HEK293T (cell line): ENCODE measurements around the gene PXDN.
"Not testable (repeated sequence)": the region's sequence is repeated elsewhere in the genome, so short reads cannot be mapped to it uniquely, and the experiment has no call there.

Source experiments
- CTCF ChIA-PET: fragments of 350-600 bp; formaldehyde crosslinking; extraction: SDS; loops from one replicate; lab custom pipeline; 2021; ENCODE audit warnings: antibody characterized with exemption, inconsistent platforms; lab: Yijun Ruan, JAX
- POLR2A ChIA-PET: fragments of 350-600 bp; formaldehyde crosslinking; extraction: SDS; loops from one replicate; lab custom pipeline; 2020; ENCODE audit warnings: antibody characterized with exemption, inconsistent platforms; lab: Yijun Ruan, JAX
- DNase-seq: peaks from one replicate; pipeline ENCODE4 v3.0.0; 2012; ENCODE audit warnings: mixed read lengths; ENCODE audit errors: extremely low spot score
- ARNT ChIP-seq: fragments of 450-650 bp; IDR thresholded peaks from 2 replicates; pipeline ENCODE4 v1.6.1; 2017; ENCODE audit warnings: mild to moderate bottlenecking
- BHLHE40 ChIP-seq: fragments of 450-650 bp; IDR thresholded peaks from 2 replicates; pipeline ENCODE4 v1.6.1; 2016; ENCODE audit warnings: mild to moderate bottlenecking, moderate library complexity, borderline replicate concordance
- CTBP1 ChIP-seq: fragments of 450-650 bp; IDR thresholded peaks from 2 replicates; pipeline ENCODE4 v1.6.1; 2016; ENCODE audit warnings: borderline replicate concordance
- ELF4 ChIP-seq: fragments of 450-650 bp; IDR thresholded peaks from 2 replicates; pipeline ENCODE4 v1.6.1; 2017; ENCODE audit warnings: antibody characterized with exemption
- FOXK2 ChIP-seq: fragments of 450-650 bp; IDR thresholded peaks from 2 replicates; pipeline ENCODE4 v1.6.1; 2016; ENCODE audit warnings: mild to moderate bottlenecking
- FOXM1 ChIP-seq: fragments of 450-650 bp; IDR thresholded peaks from 2 replicates; pipeline ENCODE4 v1.6.1; 2017; ENCODE audit warnings: mild to moderate bottlenecking, borderline replicate concordance
- HDGF ChIP-seq: fragments of 450-650 bp; IDR thresholded peaks from 2 replicates; pipeline ENCODE4 v1.6.1; 2017; ENCODE audit warnings: antibody characterized with exemption, borderline replicate concordance
- L3MBTL2 ChIP-seq: fragments of 450-650 bp; conservative IDR thresholded peaks from 2 replicates; pipeline ENCODE4 v1.6.1; 2016; ENCODE audit warnings: mild to moderate bottlenecking
- LEF1 ChIP-seq: fragments of 450-650 bp; IDR thresholded peaks from 2 replicates; pipeline ENCODE4 v1.6.1; 2017; ENCODE audit warnings: mild to moderate bottlenecking, borderline replicate concordance
- NFRKB ChIP-seq: fragments of 450-650 bp; IDR thresholded peaks from 2 replicates; pipeline ENCODE4 v1.6.1; 2016; ENCODE audit warnings: mild to moderate bottlenecking, moderate library complexity
- PKNOX1 ChIP-seq: fragments of 450-650 bp; IDR thresholded peaks from 2 replicates; pipeline ENCODE4 v1.6.1; 2016
- SP1 ChIP-seq: fragments of 450-650 bp; IDR thresholded peaks from 2 replicates; pipeline ENCODE4 v1.6.1; 2017
- SUZ12 ChIP-seq: fragments of 450-650 bp; IDR thresholded peaks from 2 replicates; pipeline ENCODE4 v1.6.1; 2016; ENCODE audit warnings: mild to moderate bottlenecking
- TARDBP ChIP-seq: fragments of 450-650 bp; IDR thresholded peaks from 2 replicates; pipeline ENCODE4 v1.6.1; 2016
- ZNF384 ChIP-seq: fragments of 450-650 bp; IDR thresholded peaks from 2 replicates; pipeline ENCODE4 v1.6.1; 2016

The PXDN gene

GRCh38 chr2:1738163-1738562 lies 6.2 kb downstream of the PXDN start:
- POLR2A ChIA-PET, result no interaction called here
- CTCF ChIA-PET, result no interaction called here
- no peak for DNase-seq
- no peak for TF ChIP-seq LEF1
- TF ChIP-seq L3MBTL2, result no peak
- no peak for TF ChIP-seq ELF4

GRCh38 chr2:1736997-1737480 lies 7.3 kb downstream of the PXDN start:
- ChIA-PET POLR2A (no interaction called here), CTCF (no interaction called here)
- no peak for TF ChIP-seq HDGF
- no peak for TF ChIP-seq SP1
- TF ChIP-seq NFRKB, result no peak
- no peak for TF ChIP-seq FOXK2
- no peak for TF ChIP-seq ARNT
- TF ChIP-seq LEF1, result no peak
- no peak for TF ChIP-seq BHLHE40
- TF ChIP-seq FOXM1, result no peak
- no peak for TF ChIP-seq PKNOX1
- TF ChIP-seq ELF4, result no peak
- no peak for TF ChIP-seq TARDBP
- no peak for DNase-seq

GRCh38 chr2:1736045-1736444 lies 8.3 kb downstream of the PXDN start:
- TF ChIP-seq ELF4 (no peak), CTBP1 (no peak), ZNF384 (no peak), ARNT (no peak), TARDBP (no peak), BHLHE40 (no peak), SP1 (no peak), NFRKB (no peak)
- ChIA-PET POLR2A (no interaction called here), CTCF (no interaction called here)
- DNase-seq, result no peak

- CTCF ChIA-PET, DNase-seq, POLR2A ChIA-PET: not testable (repeated sequence)
These were observed 11.0 kb downstream of the PXDN start for GRCh38 chr2:1733298-1733697.

GRCh38 chr2:1731963-1732768 lies 12.1 kb downstream of the PXDN start:
- POLR2A ChIA-PET, result no interaction called here
- DNase-seq, result no peak
- TF ChIP-seq SP1, result no peak
- no peak for TF ChIP-seq ARNT
- TF ChIP-seq ELF4, result no peak
- no peak for TF ChIP-seq HDGF
- TF ChIP-seq FOXM1, result no peak
- TF ChIP-seq FOXK2, result no peak
- no peak for TF ChIP-seq SUZ12
- no peak for TF ChIP-seq CTBP1
- CTCF ChIA-PET, result interaction anchor here (1.6 kb wide), 1 partner anchor 18 kb away, joined by 5 read pairs; no protein-coding TSS in a partner anchor

GRCh38 chr2:1731447-1731962 lies 12.8 kb downstream of the PXDN start:
- no peak for TF ChIP-seq FOXM1
- no peak for TF ChIP-seq L3MBTL2
- no peak for TF ChIP-seq CTBP1
- no peak for TF ChIP-seq TARDBP
- TF ChIP-seq LEF1, result no peak
- TF ChIP-seq ELF4, result no peak
- no peak for TF ChIP-seq NFRKB
- TF ChIP-seq SUZ12, result no peak
- no peak for TF ChIP-seq SP1
- TF ChIP-seq BHLHE40, result no peak
- ChIA-PET CTCF (interaction anchor here (1.6 kb wide), 1 partner anchor 19 kb away, joined by 5 read pairs; no protein-coding TSS in a partner anchor), POLR2A (no interaction called here)
- no peak for DNase-seq

- POLR2A ChIA-PET, result interaction anchor here (1.1 kb wide), 1 partner anchor 14 kb away, joined by 3 read pairs; the partner anchor contains the start of gene PXDN
- CTCF ChIA-PET, result no interaction called here
- no peak for DNase-seq
- TF ChIP-seq SP1 (no peak), ZNF384 (no peak), ELF4 (no peak), HDGF (no peak), FOXM1 (no peak), LEF1 (no peak)
These were observed 14.0 kb downstream of the PXDN start for GRCh38 chr2:1730015-1730927.
